Ureter (tissue), 1 donor: ENCODE data around the gene PHLPP1. TPM values are rescaled to one million over a fixed set of nuclear protein-coding genes. Genes with fewer than 3 reads are reported as not detected.
A peak's percentile ranks its signal among the peaks of the same experiment; 100 is the strongest.

Experiments
- DNase-seq: peaks from one replicate; pipeline ENCODE4 v3.0.0-alpha.2; 2020; ENCODE audit warnings: low spot score
- total RNA-seq: library from RNA; stranded (reverse); gene quantifications from one replicate; pipeline ENCODE4 v1.2.4, GENCODE V29; 2023
- donor health status: DM: yes; HTN: yes; CAD: no.

PHLPP1 gene
- total RNA-seq, 1 donor from 2014 or later: 42.0 TPM

GRCh38 chr18:62939926-62940325 lies 224.6 kb downstream of the PHLPP1 start:
- no peak for DNase-seq

DNA sequence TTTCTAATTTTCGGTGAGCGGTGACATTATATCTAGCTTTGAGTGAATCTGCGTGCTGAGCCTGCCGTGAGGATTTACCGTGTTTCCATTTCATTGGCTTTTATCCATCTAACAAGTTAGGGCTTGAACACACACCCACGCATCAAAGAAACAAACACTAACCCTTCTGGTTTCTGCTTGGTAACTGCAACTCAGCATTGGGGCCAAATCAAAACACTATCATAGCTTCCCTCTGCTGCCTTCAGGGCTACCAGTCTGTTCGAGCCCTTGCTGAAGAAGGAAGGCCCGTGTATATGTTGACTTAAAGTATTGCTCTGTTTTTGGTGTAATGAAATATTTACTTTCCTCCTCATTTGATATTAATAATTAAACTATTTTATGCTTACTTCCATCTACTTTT lies 227.2 kb downstream of the PHLPP1 start:
- peak; percentile 43 for DNase-seq

DNA sequence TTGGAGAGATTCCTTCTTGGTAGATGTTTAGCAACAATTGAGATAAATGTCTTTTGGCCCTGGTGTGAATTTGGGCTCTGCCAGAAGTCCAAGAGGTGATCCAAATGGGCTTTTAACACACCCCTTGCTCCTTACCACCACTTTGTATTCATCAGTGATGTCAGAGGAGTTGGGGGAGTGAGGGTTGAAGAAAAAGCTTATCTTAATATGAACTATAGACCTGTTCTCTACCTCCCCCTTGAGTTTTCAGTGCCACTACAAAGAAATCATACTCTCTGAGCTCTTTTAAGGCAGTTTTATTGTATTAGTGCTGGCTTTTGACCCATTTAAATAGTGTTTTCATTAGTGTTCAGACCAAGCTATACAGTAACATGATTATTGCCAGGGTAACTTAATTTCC lies 229.1 kb downstream of the PHLPP1 start:
- no peak for DNase-seq

DNA sequence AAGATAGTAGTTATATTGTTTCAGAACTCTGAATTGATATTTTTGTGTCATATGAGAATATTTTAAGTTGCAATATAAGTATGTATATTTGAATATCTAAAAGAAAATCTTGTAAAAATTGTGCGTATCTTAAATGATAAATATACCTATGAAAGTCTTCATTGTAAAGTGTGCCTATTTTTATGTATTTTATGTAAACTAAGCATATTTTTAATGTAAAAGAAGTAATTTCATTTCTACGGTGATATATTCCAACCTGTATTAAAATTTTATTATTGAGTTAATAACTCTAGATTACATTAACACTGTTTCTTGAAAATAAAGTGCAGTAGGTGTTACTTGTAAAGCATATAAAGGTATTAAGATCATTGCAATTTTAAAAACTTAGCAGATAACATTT lies 233.4 kb downstream of the PHLPP1 start:
- no peak for DNase-seq

DNA sequence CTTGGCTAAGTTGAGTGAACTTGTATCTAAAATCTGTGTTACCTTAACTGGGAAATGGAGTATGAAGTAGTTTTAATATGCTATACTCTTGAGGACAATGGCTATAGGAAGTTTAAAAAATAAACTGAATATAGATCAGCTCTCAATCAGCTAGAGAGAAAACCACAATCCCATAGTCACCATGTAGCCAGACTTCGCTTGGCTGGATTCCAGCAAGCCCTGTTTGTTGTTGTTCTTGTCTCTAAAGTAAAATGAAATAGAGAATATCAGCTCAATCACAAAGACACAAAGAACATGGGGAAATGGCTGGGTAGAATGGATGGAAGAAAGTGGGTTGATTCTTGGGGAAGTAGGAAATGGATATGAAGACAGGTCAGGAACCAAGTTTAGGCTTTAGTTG lies 234.9 kb downstream of the PHLPP1 start:
- DNase-seq: no peak

DNA sequence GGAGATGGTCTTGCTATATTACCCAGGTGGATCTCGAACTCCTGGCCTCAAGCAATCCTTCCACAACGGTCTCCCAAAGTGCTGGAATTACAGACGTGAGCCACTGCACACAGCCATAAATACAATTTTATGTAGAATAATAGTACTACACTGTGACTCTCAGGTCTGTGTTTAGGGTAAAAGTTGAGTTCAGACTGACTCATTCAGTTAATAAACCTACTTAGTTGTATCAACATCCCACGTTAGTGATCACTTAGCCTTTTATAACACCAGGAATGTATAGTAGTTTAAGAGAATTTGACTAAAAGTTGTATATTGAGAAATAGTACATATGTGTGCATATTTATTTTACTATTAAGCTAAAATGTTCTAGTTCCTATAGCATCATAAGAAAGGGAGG lies 237.5 kb downstream of the PHLPP1 start:
- DNase-seq: no peak

GRCh38 chr18:62953663-62954062 lies 238.3 kb downstream of the PHLPP1 start:
- DNase-seq: no peak

DNA sequence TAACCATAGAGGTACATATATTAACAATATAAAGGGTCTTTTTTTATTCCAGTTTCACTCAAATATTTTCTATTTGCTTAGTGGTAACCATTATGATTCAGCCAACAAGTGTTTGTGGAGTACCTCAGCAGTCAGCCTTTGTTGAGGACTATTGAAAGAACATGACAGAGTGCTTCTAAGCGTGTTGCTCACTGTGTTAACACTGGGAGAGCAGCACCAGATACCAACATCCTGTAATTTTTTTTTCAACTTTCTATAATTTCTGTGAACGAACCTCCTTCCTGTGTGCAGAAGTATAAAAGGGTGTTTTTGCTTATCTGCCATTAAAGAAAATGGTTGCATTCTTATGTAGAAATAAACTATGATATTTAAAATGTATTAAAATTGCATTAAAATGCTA lies 239.0 kb downstream of the PHLPP1 start:
- no peak for DNase-seq

GRCh38 chr18:62957885-62958472 lies 242.6 kb downstream of the PHLPP1 start:
- DNase-seq: no peak

GRCh38 chr18:62959481-62959880 lies 244.1 kb downstream of the PHLPP1 start:
- DNase-seq: no peak

GRCh38 chr18:62963507-62963906 lies 248.2 kb downstream of the PHLPP1 start:
- DNase-seq: no peak

DNA sequence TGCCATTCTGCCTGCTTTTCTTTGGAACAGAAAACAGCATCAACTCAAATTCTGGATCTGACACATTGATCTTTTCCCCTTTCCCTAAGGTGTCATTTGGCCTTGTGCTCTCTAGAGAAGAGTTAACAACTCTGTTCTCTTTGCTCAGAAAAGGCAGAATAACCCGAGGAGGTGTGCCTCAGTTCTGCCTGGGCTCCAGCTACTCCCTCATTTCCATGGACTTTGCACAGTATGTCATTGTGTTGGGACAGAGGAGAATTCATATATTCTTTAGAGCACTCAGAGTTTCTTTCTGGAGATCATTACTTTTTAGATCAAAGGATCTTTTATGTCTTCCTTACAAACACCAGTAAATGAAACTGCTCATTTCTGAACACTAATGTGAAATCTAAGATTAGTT lies 249.1 kb downstream of the PHLPP1 start:
- DNase-seq: no peak

DNA sequence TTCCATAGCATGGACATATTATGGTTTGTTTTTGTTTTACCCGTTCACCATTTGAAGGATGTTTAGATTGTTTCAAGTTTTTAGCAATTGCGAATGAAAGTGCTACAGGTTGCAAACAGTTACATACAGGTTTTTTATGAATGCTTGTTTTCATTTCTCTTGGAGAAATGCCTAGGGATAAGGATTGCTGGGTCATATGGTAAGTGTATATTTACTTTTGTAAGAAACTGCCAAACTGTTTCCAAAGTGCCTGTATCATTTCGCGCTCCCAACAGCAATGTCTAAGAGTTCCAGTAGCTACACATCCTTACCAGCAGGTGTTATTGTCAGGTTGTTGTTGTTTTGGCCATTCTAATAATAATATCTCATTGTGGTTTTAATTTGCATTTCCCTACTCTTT lies 251.7 kb downstream of the PHLPP1 start:
- DNase-seq: no peak

DNA sequence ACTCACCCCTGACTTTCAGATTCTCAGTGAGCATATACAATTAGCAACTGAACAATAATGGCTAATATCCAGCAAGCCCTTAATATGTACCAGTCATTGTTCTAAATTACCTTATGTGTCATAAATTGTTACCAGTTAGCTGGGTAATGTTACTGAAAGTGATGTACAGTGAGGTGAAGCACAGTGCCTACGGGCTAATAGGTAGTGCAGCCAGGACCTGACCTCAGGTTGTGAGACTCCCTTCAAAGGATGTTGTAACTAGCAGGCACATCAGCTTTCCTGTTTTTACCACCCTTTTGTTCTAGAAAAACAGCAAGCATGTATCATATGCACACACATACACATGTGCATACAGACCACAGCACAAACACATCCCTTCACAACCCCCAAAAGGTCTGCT lies 258.3 kb downstream of the PHLPP1 start:
- no peak for DNase-seq

DNA sequence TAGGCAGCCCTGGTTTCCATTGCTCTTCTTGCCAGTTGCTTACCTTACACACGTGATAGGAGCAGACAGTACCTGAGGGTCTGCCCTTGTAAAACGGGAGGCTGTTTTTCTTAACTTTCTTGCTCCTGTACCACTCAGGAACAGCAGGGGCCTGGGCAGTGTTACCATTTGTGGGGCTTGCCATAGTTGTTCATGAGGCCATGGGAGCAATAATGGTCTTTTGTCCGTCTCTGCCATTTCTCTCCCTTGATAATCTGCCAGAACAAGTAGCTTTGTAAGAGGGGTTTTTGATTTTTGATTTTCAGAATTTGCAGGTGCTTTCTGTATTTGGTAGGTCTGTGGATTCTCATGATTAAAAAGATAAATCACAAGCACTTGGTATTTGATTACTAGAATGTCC lies 259.0 kb downstream of the PHLPP1 start:
- DNase-seq: no peak

- DNase-seq: no peak
Measured at GRCh38 chr18:62974928-62975675, 259.8 kb downstream of the PHLPP1 start.

GRCh38 chr18:62975785-62976184 lies 260.4 kb downstream of the PHLPP1 start:
- no peak for DNase-seq

DNA sequence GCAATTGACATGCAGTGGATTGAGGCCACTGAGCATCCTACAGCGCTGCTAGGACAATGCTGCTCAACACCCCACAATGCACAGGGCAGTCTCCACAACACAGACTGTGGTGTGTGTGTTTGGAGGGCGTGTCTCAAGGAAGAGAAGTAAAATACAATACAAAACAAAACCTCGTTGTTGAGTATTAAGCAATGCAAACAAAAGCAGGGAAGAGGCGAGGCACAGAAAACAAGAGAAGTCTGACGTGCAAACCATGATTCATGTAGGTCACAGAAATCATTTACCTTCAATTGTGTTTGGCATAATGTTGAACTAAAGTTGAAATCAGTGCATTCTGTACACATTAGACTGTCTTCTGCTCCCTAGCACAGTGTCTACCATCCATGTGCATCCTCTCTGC lies 260.9 kb downstream of the PHLPP1 start:
- DNase-seq: no peak

- DNase-seq: no peak
Measured at GRCh38 chr18:62977512-62977911, 262.2 kb downstream of the PHLPP1 start.

DNA sequence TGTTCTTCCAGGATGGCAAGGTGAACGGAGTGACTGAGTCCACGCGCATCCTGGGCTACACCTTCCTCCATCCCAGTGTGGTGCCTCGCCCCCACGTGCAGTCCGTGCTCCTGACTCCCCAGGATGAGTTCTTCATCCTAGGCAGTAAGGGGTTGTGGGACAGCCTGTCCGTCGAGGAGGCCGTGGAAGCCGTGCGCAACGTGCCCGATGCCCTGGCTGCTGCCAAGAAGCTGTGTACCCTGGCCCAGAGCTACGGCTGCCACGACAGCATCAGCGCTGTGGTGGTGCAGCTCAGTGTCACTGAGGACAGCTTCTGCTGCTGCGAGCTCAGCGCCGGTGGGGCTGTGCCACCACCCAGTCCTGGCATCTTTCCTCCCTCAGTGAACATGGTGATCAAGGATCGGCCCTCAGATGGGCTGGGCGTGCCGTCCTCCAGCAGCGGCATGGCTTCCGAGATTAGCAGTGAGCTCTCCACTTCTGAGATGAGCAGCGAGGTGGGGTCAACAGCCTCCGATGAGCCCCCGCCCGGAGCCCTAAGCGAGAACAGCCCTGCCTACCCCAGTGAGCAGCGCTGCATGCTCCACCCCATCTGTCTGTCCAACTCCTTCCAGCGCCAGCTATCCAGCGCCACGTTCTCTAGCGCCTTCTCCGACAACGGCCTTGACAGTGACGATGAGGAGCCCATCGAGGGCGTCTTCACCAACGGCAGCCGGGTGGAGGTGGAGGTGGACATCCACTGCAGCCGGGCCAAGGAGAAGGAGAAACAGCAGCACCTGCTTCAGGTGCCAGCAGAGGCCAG lies 263.1 kb downstream of the PHLPP1 start:
- no peak for DNase-seq

DNA sequence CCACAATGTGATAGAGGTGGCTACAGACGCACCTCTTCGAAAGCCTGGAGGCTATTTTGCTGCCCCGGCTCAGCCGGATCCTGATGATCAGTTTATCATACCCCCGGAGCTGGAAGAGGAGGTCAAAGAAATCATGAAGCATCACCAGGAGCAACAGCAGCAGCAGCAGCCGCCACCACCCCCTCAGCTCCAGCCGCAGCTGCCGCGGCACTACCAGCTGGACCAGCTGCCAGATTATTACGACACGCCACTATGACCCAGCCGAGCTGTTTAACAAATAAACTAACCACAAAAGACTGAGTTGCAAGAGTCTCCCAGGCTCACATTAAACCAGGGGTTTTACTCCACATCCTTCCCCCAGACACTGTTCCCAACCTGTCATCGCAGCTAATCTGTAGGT lies 263.8 kb downstream of the PHLPP1 start:
- peak; percentile 65 for DNase-seq

- no peak for DNase-seq
Measured at GRCh38 chr18:62979900-62980299, 264.6 kb downstream of the PHLPP1 start.

DNA sequence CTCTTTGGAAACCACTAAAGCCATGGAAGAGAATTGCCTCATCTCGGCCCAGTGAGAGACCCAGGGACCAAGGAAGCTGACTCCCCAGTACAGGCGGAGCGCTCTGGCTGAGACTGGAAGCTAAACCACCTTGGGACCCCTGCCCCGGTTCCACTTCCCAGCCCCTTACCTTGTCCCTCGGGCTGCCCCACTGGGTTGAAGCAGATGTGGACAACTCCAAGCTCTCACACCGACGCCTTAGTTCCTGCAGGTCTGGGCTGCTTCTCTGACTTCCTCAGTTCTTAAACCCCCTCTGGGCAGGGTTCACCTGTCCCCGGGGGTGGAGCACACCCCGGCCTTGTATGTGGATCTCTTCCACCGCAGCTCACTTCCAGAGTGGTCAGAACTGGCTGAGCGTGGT lies 266.2 kb downstream of the PHLPP1 start:
- DNase-seq: no peak
